MCF 10A (cell line): ENCODE data around the gene DLD. TPM values are rescaled to one million over a fixed set of nuclear protein-coding genes. Genes with fewer than 3 reads are reported as not detected.
A peak's percentile ranks its signal among the peaks of the same experiment; 100 is the strongest.

Experiments used
- Bru-seq: library from RNA; stranded (reverse); fragments of 400-500 nt; gene quantifications from one replicate; lab custom pipeline; 2021; lab: Mats Ljungman, UMichigan
- BruChase-seq, 2 experiments: library from RNA; stranded (reverse); fragments of 400-500 nt; gene quantifications; one replicate each; lab custom pipeline; 2021; lab: Mats Ljungman, UMichigan
- BruUV-seq: library from RNA; stranded (reverse); fragments of 400-500 nt; replicated peaks from 2 replicates; lab custom pipeline; 2021; lab: Mats Ljungman, UMichigan
- CTCF ChIA-PET: fragments of 300-600 bp; sonication (Branson Sonifier 250); formaldehyde crosslinking; extraction: SDS; loops from one replicate; lab custom pipeline; 2021; ENCODE audit warnings: antibody characterized with exemption, inconsistent platforms; lab: Yijun Ruan, JAX
- POLR2A ChIA-PET: fragments of 300-600, 350-650 bp; sonication (Branson Sonifier 250); formaldehyde crosslinking; extraction: SDS; loops from one replicate; lab custom pipeline; 2020; ENCODE audit warnings: antibody characterized with exemption, inconsistent platforms; lab: Yijun Ruan, JAX
- DNase-seq: peaks from one replicate; pipeline ENCODE4 v3.0.0-alpha.2; 2018; ENCODE audit not compliant: unreplicated experiment
- H3K27ac Mint-ChIP-seq: one replicate; pipeline ENCODE4 v1.8.0; 2022; ENCODE audit warnings: mild to moderate bottlenecking, low read depth, mixed read lengths; ENCODE audit not compliant: unreplicated experiment
- H3K27me3 Mint-ChIP-seq: one replicate; pipeline ENCODE4 v1.8.0; 2022; ENCODE audit warnings: mixed read lengths; ENCODE audit not compliant: insufficient read depth, unreplicated experiment
- H3K36me3 Mint-ChIP-seq: one replicate; pipeline ENCODE4 v1.8.0; 2022; ENCODE audit warnings: mild to moderate bottlenecking, moderate library complexity, mixed read lengths; ENCODE audit not compliant: insufficient read depth, unreplicated experiment
- H3K4me1 Mint-ChIP-seq: one replicate; pipeline ENCODE4 v1.8.0; 2022; ENCODE audit warnings: mixed read lengths; ENCODE audit not compliant: insufficient read depth, unreplicated experiment
- H3K4me3 Mint-ChIP-seq: one replicate; pipeline ENCODE4 v1.8.0; 2022; ENCODE audit warnings: mild to moderate bottlenecking, moderate library complexity, mixed read lengths; ENCODE audit not compliant: unreplicated experiment
- H3K9me3 Mint-ChIP-seq: one replicate; pipeline ENCODE4 v1.8.0; 2022; ENCODE audit warnings: mixed read lengths; ENCODE audit not compliant: unreplicated experiment
- CTCF ChIP-seq: fragments of 200-600 bp; IDR thresholded peaks from one replicate; pipeline ENCODE4 v1.8.0; 2022; ENCODE audit warnings: antibody characterized with exemption, mild to moderate bottlenecking; ENCODE audit not compliant: unreplicated experiment
- intact Hi-C: fragments of 100-400 bp; cut with micrococcal nuclease; formaldehyde crosslinking; loops from 2 replicates; pipeline ENCODE4 v1.14.1; 2022
- long read RNA-seq: library from polyadenylated mRNA; stranded (forward); transcript quantifications from one replicate; pipeline ENCODE4 v2.0.0, GENCODE V29; 2022
- total RNA-seq: library from RNA; stranded (reverse); gene quantifications from 2 replicates; pipeline ENCODE4 v1.2.3, GENCODE V29; 2022

DLD gene
- 83.0 and 85.7 TPM in 2 replicates for total RNA-seq
- Bru-seq, nascent RNA, result percentile 90 among the genes with signal in this experiment
- BruChase-seq, experiment 1, labeled RNA remaining after a 6-hour chase, result percentile 91 among the genes with signal in this experiment
- percentile 87 among the genes with signal in this experiment for BruChase-seq, experiment 2, labeled RNA remaining after a 2-hour chase
- long read RNA-seq, transcript DLD-201 (14 exons, 3,755 nt), result major isoform, 234 of 415 reads
- long read RNA-seq, partial matches to known transcripts, result 159 of 415 reads
- long read RNA-seq, other reads (novel, unspliced or antisense), result 21 of 415 reads

GRCh38 chr7:107890962-107891635, at the start of gene DLD:
TSS of gene DLD (plus strand) at chr7:107891183. CDS start at chr7:107891251, 68 bp downstream.
- ChIA-PET POLR2A (interaction anchor here (0.6 to 5.5 kb wide), 38 partner anchors 9 to 729 kb away, joined by 3 to 44 read pairs (median 4); partner anchors contain the start of genes BCAP29, CBLL1, COG5 and DUS4L), CTCF (interaction anchor here (0.5 to 4.3 kb wide), 6 partner anchors 11 to 1231 kb away, joined by 3 to 35 read pairs (median 4); no protein-coding TSS in a partner anchor)
- TF ChIP-seq CTCF, result no peak
- intact Hi-C loops, result loop anchor here (10.0 kb wide), 1 partner anchor 124 kb away; no protein-coding TSS in a partner anchor
- peak within 1 kb of the TSS; percentile 86 for H3K4me3 Mint-ChIP-seq
- peak; percentile 88 for DNase-seq
- peaks cover 22% of the 10 kb centered on the region for H3K36me3 Mint-ChIP-seq
- TSS peak; percentile 48 for BruUV-seq
- H3K9me3 Mint-ChIP-seq, result no peaks in the 10 kb centered on the region
- peaks cover 26% of the 10 kb centered on the region for H3K4me1 Mint-ChIP-seq
- peaks cover 2% of the 10 kb centered on the region for H3K27me3 Mint-ChIP-seq
- peak within 1 kb of the TSS; percentile 95 for H3K27ac Mint-ChIP-seq

DNA sequence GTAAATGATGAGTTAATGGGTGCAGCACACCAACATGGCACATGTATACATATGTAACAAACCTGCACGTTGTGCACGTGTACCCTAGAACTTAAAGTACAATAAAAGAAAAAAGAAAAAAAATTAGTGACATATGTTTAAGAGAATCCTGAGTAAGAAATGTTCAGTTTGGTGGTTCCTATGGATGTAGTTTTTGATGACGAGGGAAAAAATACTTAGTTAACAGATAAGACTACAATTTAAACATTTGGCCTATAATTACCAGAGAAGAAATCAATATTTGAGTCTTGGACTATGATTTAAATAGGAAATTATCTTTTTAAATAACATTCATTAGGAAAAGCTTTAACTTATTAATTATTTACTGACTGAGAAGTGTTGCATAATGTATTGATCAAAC, 48.8 kb upstream of the DLD start:
- Mint-ChIP-seq H3K4me1 (no peaks in the 10 kb centered on the region), H3K4me3 (no peak overlapping the region), H3K36me3 (no peaks in the 10 kb centered on the region), H3K27ac (no peak overlapping the region), H3K27me3 (no peaks in the 10 kb centered on the region), H3K9me3 (peaks cover 9% of the 10 kb centered on the region)
- ChIA-PET CTCF (interaction anchor here (1.0 kb wide), 1 partner anchor 33 kb away, joined by 3 read pairs; no protein-coding TSS in a partner anchor), POLR2A (no interaction called here)
- BruUV-seq, result no TSS peak
- DNase-seq, result no peak
- intact Hi-C loops, result no loop called here
- TF ChIP-seq CTCF, result no peak

DNA sequence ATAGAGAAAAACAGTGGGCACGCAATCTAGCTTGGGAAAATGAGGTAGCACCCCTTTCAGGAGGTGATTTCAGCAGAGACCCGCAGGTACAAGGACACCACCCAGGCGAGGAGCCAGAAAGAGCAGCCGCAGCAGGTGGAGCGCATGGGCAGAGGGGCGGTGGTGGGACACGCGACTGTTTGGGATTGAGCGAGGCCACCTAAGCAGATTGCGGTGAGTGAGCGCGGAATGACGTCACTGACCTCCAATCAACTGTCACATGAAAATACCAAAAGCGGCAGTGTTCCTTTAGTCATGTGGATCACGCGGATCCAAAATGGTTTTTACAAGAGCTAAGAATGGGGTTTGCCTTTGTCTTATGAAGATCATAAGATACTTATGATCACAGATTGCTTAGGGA, 47.8 kb upstream of the DLD start:
- ChIA-PET POLR2A (no interaction called here), CTCF (interaction anchor here (0.6 kb wide), 1 partner anchor 379 kb away, joined by 3 read pairs; no protein-coding TSS in a partner anchor)
- Mint-ChIP-seq H3K9me3 (peaks cover 9% of the 10 kb centered on the region), H3K4me3 (no peak overlapping the region), H3K4me1 (no peaks in the 10 kb centered on the region), H3K27ac (no peak overlapping the region), H3K27me3 (no peaks in the 10 kb centered on the region), H3K36me3 (no peaks in the 10 kb centered on the region)
- no TSS peak for BruUV-seq
- DNase-seq, result no peak
- intact Hi-C loops, result no loop called here
- TF ChIP-seq CTCF, result no peak

DNA sequence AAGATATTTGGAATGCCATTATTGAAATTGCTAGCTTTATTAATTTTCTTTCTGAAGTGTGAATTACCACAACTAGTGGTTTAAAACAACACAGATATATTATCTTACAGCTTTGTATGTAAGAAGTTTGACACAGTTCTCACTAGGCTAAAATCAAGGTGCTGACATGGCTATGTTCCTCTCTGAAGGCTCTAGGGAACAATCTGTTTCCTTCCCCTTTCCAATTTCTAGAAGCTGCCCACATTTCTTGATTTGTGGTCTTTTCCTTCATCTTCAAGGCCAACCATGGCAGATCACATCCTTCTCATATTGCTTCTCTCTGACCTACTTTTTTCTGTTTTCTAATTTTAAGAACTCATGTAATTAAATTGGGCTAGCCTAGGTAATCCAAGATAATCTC, 44.7 kb upstream of the DLD start:
- no peaks in the 10 kb centered on the region for H3K27me3 Mint-ChIP-seq
- no TSS peak for BruUV-seq
- intact Hi-C loops, result no loop called here
- no peak for DNase-seq
- no peak overlapping the region for H3K4me3 Mint-ChIP-seq
- H3K4me1 Mint-ChIP-seq, result peaks cover 8% of the 10 kb centered on the region
- ChIA-PET CTCF (interaction anchor here (0.6 to 1.5 kb wide), 3 partner anchors 9 to 34 kb away, joined by 4 read pairs; no protein-coding TSS in a partner anchor), POLR2A (interaction anchor here (0.9 kb wide), 1 partner anchor 103 kb away, joined by 3 read pairs; the partner anchor contains the start of gene CBLL1)
- H3K9me3 Mint-ChIP-seq, result no peaks in the 10 kb centered on the region
- no peak overlapping the region for H3K27ac Mint-ChIP-seq
- no peaks in the 10 kb centered on the region for H3K36me3 Mint-ChIP-seq
- TF ChIP-seq CTCF, result no peak
